Measurements from ENCODE around the gene CMBL.

The CMBL gene

DNA sequence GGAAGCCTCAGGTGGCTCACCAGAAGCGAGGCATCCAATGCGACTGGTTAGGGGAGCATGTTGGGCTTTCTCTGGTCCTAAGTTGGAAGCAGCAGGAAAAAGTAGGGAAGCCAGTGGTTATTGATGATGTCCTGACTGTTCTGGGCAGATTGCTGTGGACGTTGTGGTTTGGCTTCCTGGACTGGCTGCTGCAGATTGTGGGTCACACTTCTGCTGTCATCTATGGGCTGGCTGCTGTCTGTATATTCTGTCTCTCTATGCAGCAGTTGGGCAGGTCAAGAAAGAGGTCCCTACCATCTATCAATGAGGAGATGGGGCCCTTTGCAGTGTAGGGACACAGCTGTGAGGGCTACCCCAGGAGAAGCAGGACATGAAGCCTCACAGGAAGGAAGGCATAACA lies 32.3 kb upstream of the CMBL start:
- H3K4me1 ChIP-seq (ENCODE audit: control insufficient read depth, insufficient read depth, low read length), result no peaks in the 10 kb centered on the region
- no peaks in the 10 kb centered on the region for H3K27me3 ChIP-seq (ENCODE audit: control insufficient read depth, insufficient read depth, low read length)
- H3K9ac ChIP-seq (ENCODE audit: low read length), result no peak overlapping the region
- no peak overlapping the region for H3K27ac ChIP-seq (ENCODE audit: low read depth, low read length)
- H3K4me3 ChIP-seq (ENCODE audit: low read length), result no peak overlapping the region
- H3K36me3 ChIP-seq (ENCODE audit: control insufficient read depth, insufficient read depth, low read length), result no peaks in the 10 kb centered on the region

DNA sequence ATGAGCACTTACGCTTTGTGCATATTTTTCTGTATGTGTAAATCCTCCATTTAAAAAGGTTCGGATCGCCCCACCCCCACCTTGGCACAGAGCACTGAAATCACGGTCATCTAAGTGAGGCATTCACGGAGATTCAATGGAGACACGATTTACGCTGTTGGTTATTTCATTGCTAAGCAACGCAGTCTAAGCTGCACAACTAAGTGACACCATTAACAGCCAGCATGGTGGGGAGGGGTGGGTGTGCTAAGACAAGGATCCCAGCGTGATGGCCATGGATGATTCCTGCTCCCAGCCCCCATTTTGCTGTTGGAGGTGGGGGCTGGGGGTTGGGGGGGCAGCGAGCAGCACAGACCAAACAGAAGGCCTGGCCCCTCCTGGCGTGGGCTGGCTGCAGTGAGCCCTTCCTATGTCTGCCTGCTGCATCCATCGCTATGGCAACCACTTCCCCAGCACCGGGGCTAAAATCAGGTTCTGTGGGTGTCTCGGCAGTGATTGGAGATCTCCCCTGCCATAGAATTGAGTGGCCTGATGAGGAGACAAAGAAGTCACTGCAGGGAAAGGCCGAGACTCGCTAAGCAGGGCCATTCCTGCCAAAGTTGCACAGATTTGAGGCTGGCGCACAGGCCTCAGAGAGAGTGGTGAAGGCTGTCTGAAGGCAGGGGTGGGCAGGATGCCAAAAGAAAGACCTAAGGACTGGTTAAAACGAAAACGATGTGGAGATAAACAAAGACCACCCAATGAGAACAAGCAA lies 31.5 kb upstream of the CMBL start:
- Histone ChIP-seq H3K27me3 (ENCODE audit: control insufficient read depth, insufficient read depth, low read length) (peaks cover 2% of the 10 kb centered on the region), H3K36me3 (ENCODE audit: control insufficient read depth, insufficient read depth, low read length) (no peaks in the 10 kb centered on the region), H3K9ac (ENCODE audit: low read length) (no peak overlapping the region), H3K4me3 (ENCODE audit: low read length) (no peak overlapping the region), H3K4me1 (ENCODE audit: control insufficient read depth, insufficient read depth, low read length) (no peaks in the 10 kb centered on the region), H3K27ac (ENCODE audit: low read depth, low read length) (no peak overlapping the region)

DNA sequence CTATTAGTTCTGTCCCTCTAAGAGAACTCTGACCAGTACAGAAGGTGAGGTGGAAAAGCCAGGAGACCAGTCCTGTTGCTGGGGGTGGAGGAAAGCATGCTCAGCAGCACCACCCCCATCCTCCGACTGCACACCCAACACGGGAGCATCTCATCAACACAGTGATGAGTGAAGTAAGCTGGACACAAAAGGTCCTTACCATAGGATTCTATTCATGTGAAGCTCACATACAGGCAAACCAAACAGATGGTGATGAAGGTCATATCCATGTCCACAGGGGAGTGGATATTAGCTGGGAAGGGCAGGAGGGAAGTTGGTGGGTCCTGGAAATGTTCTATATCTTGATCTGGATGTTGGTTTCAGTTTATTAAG lies 31.0 kb upstream of the CMBL start:
- Histone ChIP-seq H3K27ac (ENCODE audit: low read depth, low read length) (no peak overlapping the region), H3K9ac (ENCODE audit: low read length) (no peak overlapping the region), H3K27me3 (ENCODE audit: control insufficient read depth, insufficient read depth, low read length) (peaks cover 2% of the 10 kb centered on the region), H3K4me3 (ENCODE audit: low read length) (no peak overlapping the region), H3K4me1 (ENCODE audit: control insufficient read depth, insufficient read depth, low read length) (no peaks in the 10 kb centered on the region), H3K36me3 (ENCODE audit: control insufficient read depth, insufficient read depth, low read length) (no peaks in the 10 kb centered on the region)

DNA sequence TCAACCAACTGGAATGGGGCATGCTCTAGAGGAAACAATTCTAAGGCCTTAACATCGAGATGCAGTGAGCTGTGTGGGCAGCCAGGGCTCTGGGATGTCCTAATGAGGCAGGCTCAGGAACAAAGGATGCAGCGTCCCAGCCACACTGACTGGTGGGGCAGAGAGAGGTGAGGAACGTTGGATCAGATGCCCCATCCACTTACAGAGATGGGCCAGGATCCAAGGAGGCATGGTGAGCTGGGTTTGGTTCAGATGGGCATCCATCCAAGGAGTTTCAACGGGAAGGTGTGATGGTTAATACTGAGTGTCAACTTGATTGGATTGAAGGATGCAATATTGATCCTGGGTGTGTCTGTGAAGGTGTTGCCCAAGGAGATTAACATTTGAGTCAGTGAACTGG lies 30.3 kb upstream of the CMBL start:
- Histone ChIP-seq H3K27me3 (ENCODE audit: control insufficient read depth, insufficient read depth, low read length) (peaks cover 2% of the 10 kb centered on the region), H3K9ac (ENCODE audit: low read length) (no peak overlapping the region), H3K4me3 (ENCODE audit: low read length) (no peak overlapping the region), H3K36me3 (ENCODE audit: control insufficient read depth, insufficient read depth, low read length) (no peaks in the 10 kb centered on the region), H3K4me1 (ENCODE audit: control insufficient read depth, insufficient read depth, low read length) (no peaks in the 10 kb centered on the region), H3K27ac (ENCODE audit: low read depth, low read length) (no peak overlapping the region)

DNA sequence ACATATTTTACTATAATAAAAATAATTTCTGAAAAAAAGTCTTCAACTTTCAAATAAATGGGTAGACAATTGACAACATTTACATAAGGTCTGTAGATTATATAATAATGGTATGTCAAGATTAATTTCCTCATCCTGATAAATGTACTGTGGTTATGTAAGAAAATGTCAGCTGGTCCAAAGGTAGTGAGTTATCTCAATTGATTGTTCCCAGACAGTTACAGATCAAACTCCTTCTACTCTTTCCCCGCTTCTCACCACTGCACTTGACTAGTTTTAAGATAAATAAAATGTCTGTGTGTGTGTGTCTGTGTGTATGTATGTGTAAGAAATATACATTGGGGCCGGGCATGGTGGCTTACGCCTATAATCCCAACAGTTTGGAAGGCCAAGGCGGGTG lies 29.4 kb upstream of the CMBL start:
- H3K36me3 ChIP-seq (ENCODE audit: control insufficient read depth, insufficient read depth, low read length), result no peaks in the 10 kb centered on the region
- H3K9ac ChIP-seq (ENCODE audit: low read length), result no peak overlapping the region
- peaks cover 2% of the 10 kb centered on the region for H3K27me3 ChIP-seq (ENCODE audit: control insufficient read depth, insufficient read depth, low read length)
- no peak overlapping the region for H3K27ac ChIP-seq (ENCODE audit: low read depth, low read length)
- peaks cover 3% of the 10 kb centered on the region for H3K4me1 ChIP-seq (ENCODE audit: control insufficient read depth, insufficient read depth, low read length)
- no peak overlapping the region for H3K4me3 ChIP-seq (ENCODE audit: low read length)

DNA sequence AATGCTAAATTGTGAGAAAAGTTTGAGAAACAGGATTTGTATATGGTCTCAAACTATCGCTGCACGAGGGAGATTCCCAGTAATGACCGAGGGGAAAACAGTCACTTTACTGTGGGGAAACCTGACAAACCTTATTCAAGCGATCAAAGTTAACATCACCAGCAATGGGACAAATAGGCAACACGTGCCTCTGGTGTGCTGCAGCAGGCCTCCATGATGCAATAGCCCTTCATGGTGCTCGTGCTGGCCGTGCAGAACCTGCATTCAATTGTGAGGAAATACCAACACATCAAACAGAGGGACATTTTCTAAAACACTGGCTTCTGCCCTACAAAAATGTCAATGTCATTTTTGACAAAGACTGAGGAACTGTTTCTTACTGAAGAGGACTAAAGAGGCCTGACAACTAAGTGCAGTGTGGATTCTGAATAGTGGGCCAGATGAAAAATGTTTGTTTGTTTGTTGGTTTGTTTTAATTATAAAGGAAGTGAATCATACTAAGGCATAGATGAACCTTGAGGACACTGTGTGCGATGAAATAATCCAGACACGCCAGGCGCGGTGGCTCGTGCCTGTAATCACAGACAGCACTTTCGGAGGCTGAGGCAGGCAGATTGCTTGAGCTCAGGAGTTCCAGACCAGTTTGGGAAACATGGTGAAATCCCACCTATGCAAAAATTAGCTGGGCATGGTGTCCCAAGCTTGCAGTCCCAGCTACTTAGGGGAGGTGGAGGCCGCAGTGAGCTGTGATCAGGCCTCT lies 28.2 kb upstream of the CMBL start:
- H3K4me3 ChIP-seq (ENCODE audit: low read length), result no peak overlapping the region
- no peaks in the 10 kb centered on the region for H3K36me3 ChIP-seq (ENCODE audit: control insufficient read depth, insufficient read depth, low read length)
- H3K9ac ChIP-seq (ENCODE audit: low read length), result no peak overlapping the region
- no peak overlapping the region for H3K27ac ChIP-seq (ENCODE audit: low read depth, low read length)
- H3K27me3 ChIP-seq (ENCODE audit: control insufficient read depth, insufficient read depth, low read length), result peaks cover 2% of the 10 kb centered on the region
- peaks cover 15% of the 10 kb centered on the region for H3K4me1 ChIP-seq (ENCODE audit: control insufficient read depth, insufficient read depth, low read length)

DNA sequence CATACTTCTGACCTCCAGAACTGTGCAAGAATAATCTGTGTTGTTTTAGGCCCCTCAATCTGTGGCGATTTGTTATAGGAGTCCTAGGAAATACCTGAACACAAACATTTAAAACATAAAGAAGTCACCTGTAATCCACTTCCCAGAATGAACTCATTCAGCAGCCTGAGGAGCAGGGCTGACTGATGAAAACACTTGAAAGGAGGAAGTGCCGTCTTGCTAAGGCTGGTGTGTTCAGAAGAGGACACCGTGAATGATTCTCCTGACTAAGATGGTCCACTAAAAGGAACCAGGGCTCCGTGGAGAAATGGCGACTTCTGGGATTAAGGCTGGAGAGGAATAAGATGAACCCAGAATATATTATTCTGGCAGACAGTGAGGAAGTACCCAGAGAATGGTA lies 27.1 kb upstream of the CMBL start:
- H3K36me3 ChIP-seq (ENCODE audit: control insufficient read depth, insufficient read depth, low read length), result no peaks in the 10 kb centered on the region
- H3K27ac ChIP-seq (ENCODE audit: low read depth, low read length), result no peak overlapping the region
- H3K4me3 ChIP-seq (ENCODE audit: low read length), result no peak overlapping the region
- H3K4me1 ChIP-seq (ENCODE audit: control insufficient read depth, insufficient read depth, low read length), result peaks cover 22% of the 10 kb centered on the region
- H3K9ac ChIP-seq (ENCODE audit: low read length), result no peak overlapping the region
- peaks cover 2% of the 10 kb centered on the region for H3K27me3 ChIP-seq (ENCODE audit: control insufficient read depth, insufficient read depth, low read length)

DNA sequence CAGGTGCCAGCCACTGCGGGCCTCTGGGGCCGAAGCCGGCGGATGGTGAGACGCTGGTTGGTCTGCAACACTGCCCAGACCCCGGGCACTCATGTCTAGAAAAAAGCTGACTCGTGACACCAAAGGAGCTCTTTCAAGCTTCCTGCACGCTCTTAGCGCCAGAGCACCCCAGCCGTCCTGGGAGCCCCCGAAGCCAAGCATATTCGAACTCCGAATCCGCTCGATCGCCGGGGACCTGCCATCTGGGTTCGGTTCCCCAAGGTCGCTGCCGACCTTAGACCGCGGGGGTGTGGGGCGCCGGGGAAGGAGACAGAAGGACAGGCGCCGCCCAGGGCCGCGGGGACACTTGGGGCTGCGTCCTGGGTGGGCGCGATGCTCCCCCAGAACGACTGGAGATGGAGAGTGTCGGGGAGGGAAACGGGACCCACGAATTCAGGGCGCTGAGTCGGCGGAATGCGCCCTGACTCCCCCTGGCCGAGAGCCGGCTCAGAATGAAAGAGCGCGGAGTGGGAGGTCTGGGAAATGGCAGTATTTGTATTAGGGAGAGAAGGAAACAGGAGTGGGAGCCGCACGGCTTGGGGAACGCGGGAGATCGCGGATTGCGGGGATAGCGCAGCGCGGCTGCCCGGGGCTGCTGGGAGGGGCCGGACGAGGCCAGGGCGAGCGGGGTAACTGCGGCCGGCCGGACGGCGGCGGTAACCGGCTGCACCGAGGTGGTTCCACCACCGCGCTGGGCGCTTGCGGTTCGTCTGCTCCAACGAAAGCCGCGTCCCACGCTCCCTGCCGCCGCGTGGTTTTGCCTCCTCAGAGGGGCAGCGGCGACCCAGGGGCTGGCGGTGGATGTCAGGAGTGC lies 25.7 kb upstream of the CMBL start:
- no peak overlapping the region for H3K9ac ChIP-seq (ENCODE audit: low read length)
- peaks cover 26% of the 10 kb centered on the region for H3K4me1 ChIP-seq (ENCODE audit: control insufficient read depth, insufficient read depth, low read length)
- peaks cover 2% of the 10 kb centered on the region for H3K27me3 ChIP-seq (ENCODE audit: control insufficient read depth, insufficient read depth, low read length)
- peak overlapping the region; percentile 88 for H3K4me3 ChIP-seq (ENCODE audit: low read length)
- H3K36me3 ChIP-seq (ENCODE audit: control insufficient read depth, insufficient read depth, low read length), result no peaks in the 10 kb centered on the region
- H3K27ac ChIP-seq (ENCODE audit: low read depth, low read length), result no peak overlapping the region

DNA sequence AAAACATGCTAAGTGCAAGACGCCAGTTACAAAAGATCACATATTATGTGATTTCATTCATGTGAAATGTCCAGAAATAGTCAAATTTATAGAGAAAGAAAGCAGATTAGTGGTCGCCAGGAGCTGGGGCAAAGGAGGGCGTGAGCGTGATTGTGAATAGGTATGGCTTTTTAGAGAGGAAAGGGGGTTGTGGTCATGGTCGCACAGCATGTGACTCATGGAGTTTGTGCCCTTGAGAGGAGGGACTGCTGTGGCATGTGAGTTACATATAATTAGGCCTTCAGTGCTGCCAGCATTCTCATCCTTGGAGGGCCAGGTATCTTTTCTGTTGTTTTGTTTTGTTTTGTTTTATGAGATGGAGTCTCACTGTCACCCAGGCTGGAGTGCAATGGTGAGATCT lies 24.6 kb upstream of the CMBL start:
- no peak overlapping the region for H3K27ac ChIP-seq (ENCODE audit: low read depth, low read length)

DNA sequence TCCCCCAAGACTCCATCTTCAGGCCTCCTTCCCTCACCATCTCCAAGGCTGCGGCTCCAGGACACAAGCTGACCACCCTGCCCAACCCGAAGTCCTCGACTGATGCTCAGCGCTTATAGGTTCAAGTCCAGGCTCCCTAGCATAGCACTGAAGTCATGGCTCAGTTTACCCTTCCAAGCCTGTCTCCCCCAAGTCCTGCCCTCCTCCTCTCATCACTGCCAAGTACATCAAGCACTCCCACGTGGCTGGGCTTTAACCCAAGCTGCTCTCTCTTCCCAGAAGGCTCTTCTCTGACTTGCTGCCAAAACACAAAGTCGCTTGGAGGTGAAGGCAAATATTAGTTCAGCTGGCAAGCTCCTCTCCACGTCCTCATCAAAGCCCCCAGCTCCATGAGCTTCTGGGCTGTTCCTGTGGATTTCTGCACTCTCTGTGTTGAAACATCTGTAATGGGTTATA lies 23.7 kb upstream of the CMBL start:
- Histone ChIP-seq H3K9ac (ENCODE audit: low read length) (no peak overlapping the region), H3K4me1 (ENCODE audit: control insufficient read depth, insufficient read depth, low read length) (peaks cover 26% of the 10 kb centered on the region), H3K36me3 (ENCODE audit: control insufficient read depth, insufficient read depth, low read length) (no peaks in the 10 kb centered on the region), H3K4me3 (ENCODE audit: low read length) (no peak overlapping the region), H3K27me3 (ENCODE audit: control insufficient read depth, insufficient read depth, low read length) (peaks cover 2% of the 10 kb centered on the region), H3K27ac (ENCODE audit: low read depth, low read length) (no peak overlapping the region)

More for the DNA sequence above, 24.6 kb upstream of the CMBL start:
- Histone ChIP-seq H3K27me3 (ENCODE audit: control insufficient read depth, insufficient read depth, low read length) (peaks cover 2% of the 10 kb centered on the region), H3K4me3 (ENCODE audit: low read length) (no peak overlapping the region), H3K36me3 (ENCODE audit: control insufficient read depth, insufficient read depth, low read length) (no peaks in the 10 kb centered on the region), H3K4me1 (ENCODE audit: control insufficient read depth, insufficient read depth, low read length) (peaks cover 26% of the 10 kb centered on the region), H3K9ac (ENCODE audit: low read length) (no peak overlapping the region)

DNA sequence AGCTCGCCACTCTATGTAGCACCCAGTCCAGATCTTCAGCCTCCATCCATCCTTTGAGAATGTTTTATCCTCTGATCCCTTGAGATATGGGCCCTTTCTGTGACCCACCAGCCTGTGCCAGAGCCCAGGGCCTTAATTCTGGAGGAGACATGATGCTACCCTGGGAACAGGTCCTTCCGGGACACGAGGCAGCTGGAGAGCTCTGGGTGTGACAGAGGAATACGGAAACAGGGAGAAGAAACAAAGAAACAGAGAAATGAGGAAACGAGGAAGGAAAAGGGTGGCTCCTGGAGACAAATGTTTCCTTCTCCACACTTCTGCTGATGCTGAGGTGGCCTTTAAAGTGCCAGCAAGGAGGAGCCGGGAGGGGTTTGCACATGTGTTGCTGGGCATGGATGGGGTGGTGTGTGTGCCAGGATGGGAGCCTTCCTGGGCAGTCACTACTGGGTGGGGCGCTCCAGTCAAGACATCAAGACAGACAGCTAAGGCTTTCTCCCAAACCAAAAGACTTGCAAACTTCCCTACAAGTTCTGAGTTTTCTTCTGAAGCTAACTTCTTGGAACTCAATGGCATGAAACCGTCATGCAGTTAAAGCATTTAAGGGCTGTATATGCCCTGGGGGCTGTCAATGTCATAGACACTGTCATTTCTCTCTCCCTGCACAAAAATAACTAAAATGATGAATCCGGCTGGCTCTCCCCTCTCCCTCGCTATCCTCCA lies 23.0 kb upstream of the CMBL start:
- Histone ChIP-seq H3K4me3 (ENCODE audit: low read length) (peak overlapping the region; percentile 35), H3K9ac (ENCODE audit: low read length) (no peak overlapping the region), H3K4me1 (ENCODE audit: control insufficient read depth, insufficient read depth, low read length) (peaks cover 26% of the 10 kb centered on the region), H3K27ac (ENCODE audit: low read depth, low read length) (peak overlapping the region; percentile 16), H3K36me3 (ENCODE audit: control insufficient read depth, insufficient read depth, low read length) (no peaks in the 10 kb centered on the region), H3K27me3 (ENCODE audit: control insufficient read depth, insufficient read depth, low read length) (peaks cover 2% of the 10 kb centered on the region)

Measured in rectal smooth muscle tissue (tissue), 1 donor.